Kidney (tissue), 14 donors: ENCODE data around the gene APBB2. TPM values are rescaled to one million over a fixed set of nuclear protein-coding genes. Genes with fewer than 3 reads are reported as not detected.

ENCODE experiments used
- DNase-seq, 5 donors: peaks; one replicate each; pipeline ENCODE4 v3.0.0-alpha.2; 2013 to 2020
- FAIRE-seq: peaks from 2 replicates; lab custom pipeline; 2012; peaks lifted over from hg19 to GRCh38; lab: Jason Lieb, UNC
- H3K27ac ChIP-seq, 2 donors: one replicate each; pipeline ENCODE4 v1.7.0; 2013; ENCODE audit warnings: low read depth in 2 of 2, low read length in 2 of 2, inconsistent platforms in 1 of 2
- H3K27me3 ChIP-seq: one replicate; pipeline ENCODE4 v1.7.1; 2013; ENCODE audit warnings: low read length, inconsistent platforms; ENCODE audit not compliant: control insufficient read depth, insufficient read depth
- H3K36me3 ChIP-seq, 3 donors: one replicate each; pipeline versions ENCODE4 v1.7.0 to v1.7.1; 2013; ENCODE audit warnings: low read length in 3 of 3, control low read depth in 1 of 3, inconsistent platforms in 1 of 3; ENCODE audit not compliant: insufficient read depth in 3 of 3, control insufficient read depth in 2 of 3
- H3K4me1 ChIP-seq, 3 donors: one replicate each; pipeline versions ENCODE4 v1.7.0 to v1.7.1; 2013; ENCODE audit warnings: low read length in 3 of 3, inconsistent platforms in 1 of 3, low read depth in 1 of 3; ENCODE audit not compliant: control insufficient read depth in 2 of 3, insufficient read depth in 2 of 3
- H3K4me3 ChIP-seq, 3 donors: one replicate each; pipeline versions ENCODE4 v1.7.0 to v1.8.1; 2013; ENCODE audit warnings: low read length in 3 of 3, control low read depth in 1 of 3, inconsistent platforms in 1 of 3
- H3K9ac ChIP-seq, 3 donors: one replicate each; pipeline versions ENCODE4 v1.7.0 to v1.7.1; 2013; ENCODE audit warnings: low read length in 3 of 3, control low read depth in 1 of 3, inconsistent platforms in 1 of 3
- H3K9me3 ChIP-seq, 3 donors: one replicate each; pipeline versions ENCODE4 v1.7.0 to v1.7.1; 2013; ENCODE audit warnings: low read length in 3 of 3, control low read depth in 1 of 3, inconsistent platforms in 1 of 3; ENCODE audit not compliant: control insufficient read depth in 2 of 3, insufficient read depth in 1 of 3
- intact Hi-C: fragments of 100-400 bp; cut with DNase I; formaldehyde crosslinking; loops from one replicate; pipeline ENCODE4 v1.11.1; 2022
- polyA plus RNA-seq: library from polyadenylated mRNA; stranded (reverse); fragments of 350-450 nt; fragmentation: Illumina TruSeq; extraction: RNeasy Lipid Tissue Mini Kit (QIAGEN cat#74804); gene quantifications from one replicate; pipeline ENCODE4 v1.2.3, GENCODE V29; 2014; ENCODE audit warnings: low read depth, low replicate concordance; ENCODE audit not compliant: insufficient read depth
- total RNA-seq: library from RNA; stranded (reverse); fragmentation: NEBNext Ultra II Directional; extraction: Animal tissue kit (Norgen Biotek cat#: 25700); gene quantifications from one replicate; pipeline ENCODE4 v1.2.1, GENCODE V29; 2021
- TF ChIP-seq, protein P1 (sequence below): IDR thresholded peaks from 3 replicates; pipeline ENCODE4 v1.5.1; 2012; ENCODE audit warnings: mild to moderate bottlenecking, moderate library complexity, borderline replicate concordance; ENCODE audit not compliant: insufficient read depth; ENCODE audit errors: extremely low read depth
- donor health status: control.
- donor health status: control.
- donor health status: control.
- donor health status: control.
- donor health status: control.
- donor health status: DM: yes; HTN: yes; CAD: no.
- donor health status: Normal renal cell carcinoma (clear cell type).

APBB2 gene
- total and polyA plus RNA-seq, 2 donors from 2014 or later, result 13.4 to 65.6 TPM

DNA sequence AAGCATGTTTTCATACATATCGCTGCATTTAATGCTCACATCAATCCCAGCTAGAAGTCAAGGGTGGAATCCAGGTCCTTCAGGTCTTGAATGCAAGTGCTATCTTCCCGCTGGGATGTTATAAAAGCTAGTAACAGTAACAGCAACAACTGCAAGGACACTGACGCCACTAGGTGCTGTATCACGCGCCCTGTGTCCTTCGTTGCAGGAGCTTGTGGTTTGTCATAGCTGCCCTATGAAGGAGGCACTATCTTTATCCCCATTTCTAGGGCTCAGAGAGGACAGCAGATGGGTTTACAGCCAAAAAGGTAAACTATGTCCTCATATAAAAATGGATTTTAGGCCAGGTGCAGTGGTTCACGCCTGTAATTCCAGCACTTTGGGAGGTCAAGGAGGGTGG lies 261.7 kb downstream of the APBB2 start:
- H3K27me3 ChIP-seq, result no peaks in the 10 kb centered on the region
- FAIRE-seq (no peak), DNase-seq (no peak)
- TF ChIP-seq, protein P1, sequence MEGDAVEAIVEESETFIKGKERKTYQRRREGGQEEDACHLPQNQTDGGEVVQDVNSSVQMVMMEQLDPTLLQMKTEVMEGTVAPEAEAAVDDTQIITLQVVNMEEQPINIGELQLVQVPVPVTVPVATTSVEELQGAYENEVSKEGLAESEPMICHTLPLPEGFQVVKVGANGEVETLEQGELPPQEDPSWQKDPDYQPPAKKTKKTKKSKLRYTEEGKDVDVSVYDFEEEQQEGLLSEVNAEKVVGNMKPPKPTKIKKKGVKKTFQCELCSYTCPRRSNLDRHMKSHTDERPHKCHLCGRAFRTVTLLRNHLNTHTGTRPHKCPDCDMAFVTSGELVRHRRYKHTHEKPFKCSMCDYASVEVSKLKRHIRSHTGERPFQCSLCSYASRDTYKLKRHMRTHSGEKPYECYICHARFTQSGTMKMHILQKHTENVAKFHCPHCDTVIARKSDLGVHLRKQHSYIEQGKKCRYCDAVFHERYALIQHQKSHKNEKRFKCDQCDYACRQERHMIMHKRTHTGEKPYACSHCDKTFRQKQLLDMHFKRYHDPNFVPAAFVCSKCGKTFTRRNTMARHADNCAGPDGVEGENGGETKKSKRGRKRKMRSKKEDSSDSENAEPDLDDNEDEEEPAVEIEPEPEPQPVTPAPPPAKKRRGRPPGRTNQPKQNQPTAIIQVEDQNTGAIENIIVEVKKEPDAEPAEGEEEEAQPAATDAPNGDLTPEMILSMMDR, result no peak
- H3K36me3 ChIP-seq, result no peaks in the 10 kb centered on the region
- no peaks in the 10 kb centered on the region for H3K9me3 ChIP-seq
- intact Hi-C loops, result no loop called here
- H3K27ac ChIP-seq, result no peak overlapping the region
- H3K9ac ChIP-seq, result no peak overlapping the region
- no peak overlapping the region for H3K4me3 ChIP-seq
- H3K4me1 ChIP-seq, result peaks cover 0 to 16% (median 9%) of the 10 kb centered on the region in 3 donors

DNA sequence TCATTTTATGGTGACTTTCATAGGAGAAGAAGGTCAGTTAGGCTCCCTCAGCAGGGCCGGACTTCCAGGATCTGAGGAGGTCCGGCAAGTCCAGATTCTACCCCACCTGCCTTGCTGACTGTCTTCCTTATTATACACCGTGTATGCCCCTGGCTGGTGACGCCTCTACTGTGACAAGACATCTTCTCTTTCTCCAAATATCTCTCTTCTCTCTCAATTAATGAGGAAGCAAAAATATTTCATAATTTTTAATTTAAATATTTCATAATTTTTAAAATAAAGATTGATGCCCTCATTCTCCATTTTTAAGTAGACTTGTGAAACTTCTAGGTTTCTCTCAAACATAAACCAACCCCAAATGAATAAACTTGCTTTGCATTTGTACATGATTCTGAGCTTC lies 262.1 kb downstream of the APBB2 start:
- H3K4me1 ChIP-seq, result peaks cover 0 to 16% (median 9%) of the 10 kb centered on the region in 3 donors
- TF ChIP-seq, protein P1, result no peak

DNA sequence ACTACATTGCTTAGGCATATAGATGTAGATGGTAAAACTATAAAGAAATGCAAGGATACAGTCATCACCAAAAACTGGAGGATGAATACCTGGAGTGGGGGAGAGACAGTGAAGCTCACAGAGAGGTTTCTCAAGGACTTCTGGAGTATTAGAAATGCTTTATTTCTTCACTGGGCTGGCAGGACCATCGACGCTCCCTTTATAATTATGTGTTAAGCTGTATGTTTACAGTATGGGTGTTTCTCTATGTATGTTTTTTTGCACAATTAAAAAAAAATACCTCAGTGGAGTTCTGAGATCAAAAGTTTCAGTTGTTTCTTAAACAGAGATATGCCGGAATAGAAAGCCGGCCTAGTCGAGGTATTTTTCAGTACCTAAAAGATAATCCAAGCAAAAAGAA lies 263.3 kb downstream of the APBB2 start:
- TF ChIP-seq, protein P1, result no peak
- DNase-seq (no peak), FAIRE-seq (no peak)
- Histone ChIP-seq H3K36me3 (no peaks in the 10 kb centered on the region), H3K4me1 (peaks cover 0 to 16% (median 9%) of the 10 kb centered on the region in 3 donors), H3K9me3 (no peaks in the 10 kb centered on the region), H3K27me3 (no peaks in the 10 kb centered on the region), H3K9ac (no peak overlapping the region), H3K4me3 (no peak overlapping the region), H3K27ac (no peak overlapping the region)
- intact Hi-C loops, result no loop called here

More for the DNA sequence above, 262.1 kb downstream of the APBB2 start:
- no peak for FAIRE-seq
- Histone ChIP-seq H3K9ac (no peak overlapping the region), H3K27me3 (no peaks in the 10 kb centered on the region), H3K9me3 (no peaks in the 10 kb centered on the region), H3K4me3 (no peak overlapping the region), H3K27ac (no peak overlapping the region), H3K36me3 (no peaks in the 10 kb centered on the region)
- intact Hi-C loops, result no loop called here
- no peak for DNase-seq
